ENCODE measurements around the gene PIM1.

The PIM1 gene

GRCh38 chr6:37137201-37138090 is 32.5 kb upstream of the PIM1 start:
- peak; percentile 100 for DNase-seq (ENCODE audit: low spot score)

DNA sequence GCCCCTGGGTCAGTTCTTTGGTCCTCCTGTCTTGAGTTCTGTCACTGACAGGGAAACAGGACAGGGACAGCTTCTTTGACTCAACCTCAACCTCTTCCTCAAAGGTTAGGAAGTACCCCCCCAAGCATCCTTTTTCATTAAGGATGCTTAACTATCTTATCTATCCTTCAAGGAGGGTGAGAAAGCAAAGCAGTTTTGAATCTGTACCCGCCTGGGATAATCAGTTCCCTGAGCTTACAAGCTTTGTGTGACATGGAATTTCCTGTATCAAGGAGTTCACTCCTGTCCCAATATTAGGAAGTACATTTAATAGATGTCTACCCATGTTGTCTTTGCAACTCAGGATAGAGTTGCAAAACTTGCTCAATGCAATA is 31.1 kb upstream of the PIM1 start:
- no peak for DNase-seq (ENCODE audit: low spot score)

DNA sequence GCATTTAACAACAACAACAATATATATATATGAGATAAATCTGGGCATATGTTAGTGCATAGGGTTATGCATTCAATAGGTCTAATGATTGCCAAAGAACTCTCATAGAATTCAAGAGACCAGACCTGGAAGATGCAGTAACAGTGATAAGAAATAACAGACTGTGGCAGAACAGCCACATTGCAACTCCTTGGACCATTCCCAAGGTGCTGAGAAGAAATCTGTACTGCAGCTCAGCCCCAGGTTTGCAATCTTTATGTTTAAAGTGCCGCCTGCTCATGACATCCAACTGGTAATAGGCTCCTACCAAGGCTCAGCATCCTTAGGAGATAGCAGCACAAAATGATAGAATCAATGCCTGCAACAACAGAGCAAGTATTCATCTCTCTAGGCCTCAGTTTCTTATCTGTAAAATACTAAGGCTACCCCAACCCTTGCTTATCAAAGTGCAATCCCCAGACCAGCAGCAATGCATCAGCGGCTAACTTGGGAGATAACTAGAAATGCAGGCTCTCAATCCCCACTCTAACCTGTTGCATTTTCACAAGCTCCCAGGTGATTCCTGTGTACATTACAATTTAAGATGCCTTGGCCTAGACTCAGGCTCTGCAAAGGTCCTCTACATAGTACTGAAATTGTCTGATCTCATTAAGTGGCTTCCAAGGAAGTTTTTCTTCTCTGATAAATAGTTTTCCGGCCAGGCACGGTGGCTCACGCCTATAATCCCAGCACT is 30.6 kb upstream of the PIM1 start:
- DNase-seq (ENCODE audit: low spot score), result no peak

- no peak for DNase-seq (ENCODE audit: low spot score)
Measured at GRCh38 chr6:37140145-37140544, 29.8 kb upstream of the PIM1 start.

- peak; percentile 53 for DNase-seq (ENCODE audit: low spot score)
Measured at GRCh38 chr6:37141281-37142049, 28.5 kb upstream of the PIM1 start.

- DNase-seq (ENCODE audit: low spot score), result no peak
Measured at GRCh38 chr6:37142050-37142614, 27.8 kb upstream of the PIM1 start.

GRCh38 chr6:37143585-37143984 is 26.4 kb upstream of the PIM1 start:
- no peak for DNase-seq (ENCODE audit: low spot score)

- DNase-seq (ENCODE audit: low spot score), result no peak
Measured at GRCh38 chr6:37145443-37145842, 24.5 kb upstream of the PIM1 start.

DNA sequence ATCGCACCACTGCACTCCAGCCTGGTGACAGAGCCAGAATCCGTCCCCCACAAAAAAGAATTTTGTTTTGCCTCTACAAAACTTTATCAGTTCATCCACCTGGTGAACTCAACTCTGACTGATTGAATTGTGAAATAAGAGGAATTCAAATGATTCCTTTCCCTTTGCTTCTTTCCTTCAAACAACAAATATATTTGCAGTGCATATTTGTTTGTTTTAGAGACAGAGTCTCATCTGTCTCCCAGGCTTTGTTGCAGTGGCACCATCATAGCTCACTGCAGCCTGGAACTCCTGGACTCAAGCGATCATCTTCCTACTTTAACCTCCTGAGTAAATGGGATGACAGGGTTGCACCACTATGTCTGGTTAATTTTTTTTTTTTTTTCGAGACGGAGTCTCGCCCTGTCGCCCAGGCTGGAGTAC is 23.2 kb upstream of the PIM1 start:
- DNase-seq (ENCODE audit: low spot score), result no peak

DNA sequence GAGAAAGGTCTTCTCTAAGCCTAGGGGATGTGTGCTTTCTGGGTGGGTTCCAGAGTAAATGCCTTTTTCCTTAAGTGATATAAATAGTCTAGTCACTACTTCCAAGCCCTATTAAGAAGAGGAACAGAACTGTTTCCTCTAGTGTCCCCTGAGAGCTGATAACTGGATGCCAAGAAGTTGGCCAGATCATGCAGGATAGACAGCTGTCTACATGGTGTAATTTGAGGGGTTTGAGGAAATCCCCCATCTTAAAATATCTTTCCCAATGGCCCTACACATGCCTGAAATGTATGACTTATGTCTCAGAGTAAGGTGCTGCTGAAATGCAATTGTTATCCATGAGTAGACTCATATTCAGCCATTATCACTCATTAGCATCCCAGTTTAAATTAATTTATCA is 20.2 kb upstream of the PIM1 start:
- DNase-seq (ENCODE audit: low spot score), result no peak

DNA sequence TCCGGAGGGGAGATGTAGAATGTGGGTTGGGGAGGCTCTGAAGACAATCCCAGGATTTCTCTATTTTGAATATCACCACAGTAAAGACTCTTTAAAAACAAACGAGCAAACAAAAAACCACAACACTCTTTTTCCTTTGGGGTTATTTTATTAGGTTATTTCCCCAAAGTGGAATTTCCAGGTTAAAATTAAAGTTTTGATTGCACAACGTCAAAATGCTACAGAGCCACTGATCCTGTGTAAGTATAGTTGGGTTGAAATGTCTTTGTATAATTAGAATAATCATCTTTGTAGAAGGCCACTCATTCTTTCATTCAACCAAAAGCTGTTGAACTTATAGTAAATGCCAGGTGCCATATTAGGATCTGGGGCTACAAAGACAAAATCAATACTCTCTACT is 19.6 kb upstream of the PIM1 start:
- DNase-seq (ENCODE audit: low spot score), result no peak

GRCh38 chr6:37155394-37156312 is 14.3 kb upstream of the PIM1 start:
- DNase-seq (ENCODE audit: low spot score), result peak; percentile 57

DNA sequence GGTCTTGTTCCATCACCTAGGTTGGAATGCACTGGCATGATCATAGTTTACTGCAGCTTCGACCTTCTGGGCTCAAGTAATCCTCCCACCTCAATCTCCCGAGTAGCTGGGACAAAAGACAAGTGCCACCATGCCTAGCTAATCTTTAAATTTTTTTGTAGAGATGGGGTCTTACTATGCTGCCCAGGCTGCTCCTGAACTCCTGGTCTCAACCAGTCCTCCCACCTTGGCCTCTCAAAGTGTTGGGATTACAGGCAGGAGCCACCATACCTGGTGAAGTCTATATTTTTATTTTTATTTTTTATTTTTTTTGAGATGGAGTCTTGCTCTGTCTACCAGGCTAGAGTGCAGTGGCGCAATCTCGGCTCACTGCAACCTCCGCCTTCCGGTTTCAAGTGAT is 11.4 kb upstream of the PIM1 start:
- no peak for DNase-seq (ENCODE audit: low spot score)

DNA sequence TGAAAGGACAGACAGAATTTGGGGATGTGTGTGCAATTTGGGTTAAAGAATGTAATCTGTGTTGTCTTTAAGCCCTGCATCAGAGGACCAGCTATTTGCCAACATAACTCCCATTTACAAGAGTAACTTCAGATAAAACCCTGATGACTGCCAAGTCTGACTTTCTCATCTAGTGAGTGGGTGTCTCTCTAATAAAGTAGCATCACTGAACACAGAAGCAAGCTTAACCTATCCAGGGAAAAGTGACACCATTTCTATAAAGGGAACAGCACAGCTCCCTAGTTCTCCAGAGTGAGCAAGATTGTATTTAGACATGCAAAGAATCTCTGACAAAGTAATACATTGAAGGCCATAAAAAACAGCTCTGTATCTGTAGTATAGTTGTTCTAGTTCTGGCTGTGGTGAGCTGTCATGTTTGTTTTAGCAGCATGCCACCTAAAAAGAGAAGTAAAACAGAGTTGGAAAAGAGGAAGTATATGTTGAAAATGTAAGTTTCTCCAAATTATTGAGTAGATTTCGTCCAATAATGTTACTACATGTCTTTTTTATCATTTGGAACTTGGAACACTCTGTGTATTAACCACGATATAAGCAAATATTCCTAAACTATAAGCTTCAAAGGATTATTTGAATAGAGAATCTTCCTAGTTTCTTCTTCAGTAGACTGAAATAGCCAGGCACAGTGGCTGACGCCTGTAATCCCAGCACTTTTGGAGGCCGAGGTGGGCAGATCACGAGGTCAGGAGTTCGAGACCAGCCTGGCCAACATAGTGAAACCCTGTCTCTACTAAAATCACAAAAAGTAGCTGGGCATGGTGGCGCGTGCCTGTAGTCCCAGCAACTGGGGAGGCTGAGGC is 8.8 kb upstream of the PIM1 start:
- DNase-seq (ENCODE audit: low spot score), result no peak

- DNase-seq (ENCODE audit: low spot score), result no peak
Measured at GRCh38 chr6:37162740-37163139, 7.2 kb upstream of the PIM1 start.

DNA sequence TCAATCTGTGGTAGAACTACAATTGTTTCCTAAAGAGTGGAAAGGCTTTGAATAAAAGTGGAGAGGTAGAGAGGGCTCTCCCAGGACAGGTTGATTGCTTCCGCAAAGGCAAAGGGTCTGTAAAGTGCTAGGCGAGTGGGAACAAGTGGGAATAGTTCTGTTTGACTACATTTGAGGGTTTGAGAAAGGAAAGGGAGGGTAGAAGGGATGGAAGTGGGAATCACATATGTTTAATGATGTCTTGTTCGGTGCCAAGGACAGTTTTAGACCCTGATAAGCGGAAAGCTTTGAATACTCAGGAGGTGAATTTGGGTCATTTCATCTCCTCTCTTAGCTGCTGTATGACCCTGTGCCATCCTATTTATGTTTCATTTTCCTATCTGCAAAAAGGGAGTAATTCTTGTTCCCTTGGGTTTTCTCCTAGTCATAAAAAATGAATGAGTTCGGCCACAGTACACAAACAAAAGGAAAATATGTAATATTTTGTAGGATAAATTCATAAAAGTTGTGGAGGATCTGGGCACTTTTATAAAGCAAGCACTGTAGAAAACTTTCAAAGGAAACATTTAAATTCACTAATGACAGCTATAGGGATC is 1.7 kb upstream of the PIM1 start:
- DNase-seq (ENCODE audit: low spot score), result no peak

DNA sequence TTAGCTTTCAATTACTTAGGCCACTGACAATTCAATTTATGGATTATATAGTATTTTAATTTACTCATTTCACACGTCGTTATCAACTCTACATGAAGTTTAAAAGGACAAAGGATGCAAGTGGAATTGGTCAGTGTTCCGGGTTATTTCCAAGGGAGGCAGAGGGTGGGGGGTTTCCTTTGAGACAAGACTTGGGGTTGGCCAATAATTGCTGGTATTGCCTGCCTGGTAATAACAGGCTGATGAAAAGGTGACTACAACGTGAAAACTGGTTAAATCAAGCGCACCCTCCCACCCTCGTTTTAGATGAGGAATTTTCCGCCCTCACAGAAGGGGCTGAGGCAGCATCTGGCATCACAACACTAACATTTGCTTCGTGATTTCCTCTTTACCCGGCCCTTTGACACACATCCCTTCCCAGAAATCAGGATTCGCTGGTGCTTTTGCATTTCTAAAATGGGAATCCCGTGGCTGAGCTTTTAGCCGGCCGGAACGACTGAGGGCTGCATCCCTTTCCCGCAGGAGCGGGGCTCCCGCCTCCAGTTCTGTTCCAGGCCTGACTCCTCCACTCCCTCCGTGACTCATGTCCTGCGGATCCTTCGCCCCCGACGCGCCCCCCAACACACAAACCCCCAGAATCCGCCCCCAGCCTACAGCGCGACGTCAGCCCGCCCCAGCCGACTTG is 999 bp upstream of the PIM1 start:
- DNase-seq (ENCODE audit: low spot score), result peak; percentile 66

- DNase-seq (ENCODE audit: low spot score), result peak; percentile 66
Measured at GRCh38 chr6:37170273-37171200, 585 bp downstream of the PIM1 start.
